ENCODE results near the gene NMB. TPM values are rescaled to one million over a fixed set of nuclear protein-coding genes. Genes with fewer than 3 reads are reported as not detected.

Gene NMB
- total RNA-seq, 4 donors from 2014 or later = 0.94 to 1.6 (median 1.6) TPM; not detected in 1

DNA sequence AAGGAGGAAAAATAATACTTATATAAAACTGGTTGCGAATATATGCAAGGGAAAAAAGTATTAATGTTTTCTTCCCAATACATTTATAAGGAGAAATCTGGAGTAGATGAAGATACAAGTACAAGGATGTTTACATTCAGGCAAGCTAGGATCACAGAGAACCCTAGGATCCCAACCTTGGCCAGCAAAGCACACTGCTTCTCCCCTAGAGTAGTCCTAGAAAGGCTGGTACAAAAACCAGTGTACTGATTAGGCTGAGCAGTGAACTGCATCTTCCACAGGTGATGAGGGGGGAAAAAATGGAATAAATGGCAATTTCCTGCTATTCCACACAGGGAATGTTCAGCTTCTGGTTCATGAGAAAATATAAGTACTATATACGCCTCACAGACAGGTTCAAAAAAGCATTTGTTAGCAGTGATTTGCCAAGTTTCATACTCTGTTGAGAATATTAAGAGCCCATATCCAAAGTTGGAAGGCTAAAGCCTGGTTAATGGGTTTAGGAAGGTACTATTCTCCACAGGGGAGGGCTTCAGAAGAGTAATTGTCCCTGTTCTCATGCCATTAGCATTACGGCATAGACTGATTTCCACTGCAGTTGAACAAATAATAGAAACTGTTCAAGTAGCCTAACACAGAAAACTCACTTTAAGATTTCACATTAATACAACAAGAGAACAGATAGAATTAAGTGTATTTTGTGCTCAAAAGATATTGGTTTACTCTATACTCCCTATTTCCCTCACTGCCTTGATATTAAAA lies 10.4 kb upstream of the NMB start:
- intact Hi-C loops (cut with DNase I; ENCODE audit: low total_unique reads) (no loop called here), in situ Hi-C loops (cut with MboI; ENCODE audit: low sequenced_read_pairs in 4 of 4) (no loop called here)
- Histone ChIP-seq H3K27ac (no peak overlapping the region), H3K4me1 (no peaks in the 10 kb centered on the region), H3K4me3 (no peak overlapping the region), H3K27me3 (no peaks in the 10 kb centered on the region), H3K9me3 (no peaks in the 10 kb centered on the region), H3K36me3 (peaks cover 0 to 54% of the 10 kb centered on the region in 2 donors)
- ATAC-seq (no peak), DNase-seq (no peak)
- TF ChIP-seq POLR2A (IDR thresholded peaks at IDR 0.05) (no peak), CTCF (IDR thresholded peaks at IDR 0.05 in 4 of 5, conservative IDR thresholded peaks at IDR 0.05 in 1 of 5) (no peak)

- H3K27ac ChIP-seq = no peak overlapping the region
- intact Hi-C loops (cut with DNase I; ENCODE audit: low total_unique reads) = no loop called here
- H3K36me3 ChIP-seq = peaks cover 0 to 52% of the 10 kb centered on the region in 2 donors
- DNase-seq (no peak), ATAC-seq (no peak)
- TF ChIP-seq CTCF (IDR thresholded peaks at IDR 0.05 in 4 of 5, conservative IDR thresholded peaks at IDR 0.05 in 1 of 5) (no peak), POLR2A (IDR thresholded peaks at IDR 0.05) (no peak)
- H3K9me3 ChIP-seq = no peaks in the 10 kb centered on the region
- no peaks in the 10 kb centered on the region for H3K27me3 ChIP-seq
- H3K4me1 ChIP-seq = no peaks in the 10 kb centered on the region
- H3K4me3 ChIP-seq = no peak overlapping the region
- in situ Hi-C loops (cut with MboI; ENCODE audit: low sequenced_read_pairs in 4 of 4) = no loop called here
Observed at GRCh38 chr15:84666373-84666772, 8.4 kb upstream of the NMB start.

- Histone ChIP-seq H3K9me3 (no peaks in the 10 kb centered on the region), H3K36me3 (peaks cover 0 to 15% of the 10 kb centered on the region in 2 donors), H3K4me3 (no peak overlapping the region), H3K27me3 (no peaks in the 10 kb centered on the region), H3K4me1 (peaks cover 0 to 11% of the 10 kb centered on the region in 2 donors), H3K27ac (no peak overlapping the region)
- in situ Hi-C loops (cut with MboI; ENCODE audit: low sequenced_read_pairs in 4 of 4) (no loop called here), intact Hi-C loops (cut with DNase I; ENCODE audit: low total_unique reads) (no loop called here)
- DNase-seq (no peak), ATAC-seq (no peak)
- TF ChIP-seq CTCF (IDR thresholded peaks at IDR 0.05 in 4 of 5, conservative IDR thresholded peaks at IDR 0.05 in 1 of 5) = no peak
- TF ChIP-seq POLR2A (IDR thresholded peaks at IDR 0.05) = no peak
Observed at GRCh38 chr15:84661001-84661400, 3.0 kb upstream of the NMB start.

- no peaks in the 10 kb centered on the region for H3K9me3 ChIP-seq
- DNase-seq (no peak), ATAC-seq (no peak)
- intact Hi-C loops (cut with DNase I; ENCODE audit: low total_unique reads) (loop anchor here (5.0 kb wide), 1 partner anchor 267 kb away; no protein-coding TSS in a partner anchor), in situ Hi-C loops (cut with MboI; ENCODE audit: low sequenced_read_pairs in 4 of 4) (loop anchor here in 2 of 4 donors (10.0 kb wide), 1 partner anchor 65 kb away; no protein-coding TSS in a partner anchor)
- no peaks in the 10 kb centered on the region for H3K27me3 ChIP-seq
- H3K27ac ChIP-seq = no peak overlapping the region
- peaks cover under 1 to 13% of the 10 kb centered on the region in 2 donors for H3K4me1 ChIP-seq
- TF ChIP-seq POLR2A (IDR thresholded peaks at IDR 0.05) = no peak
- TF ChIP-seq CTCF (IDR thresholded peaks at IDR 0.05 in 4 of 5, conservative IDR thresholded peaks at IDR 0.05 in 1 of 5) = no peak
- H3K36me3 ChIP-seq = peaks cover 0 to 7% of the 10 kb centered on the region in 2 donors
- H3K4me3 ChIP-seq = no peak overlapping the region
Observed at GRCh38 chr15:84659904-84660781, 2.1 kb upstream of the NMB start.
